ENCODE measurements around the gene GRM7.

GRM7 gene

GRCh38 chr3:7421065-7421464, 560.1 kb downstream of the GRM7 start:
- DNase-seq = no peak

- no peak for DNase-seq
These were observed 562.1 kb downstream of the GRM7 start for GRCh38 chr3:7423036-7423435.

GRCh38 chr3:7423995-7424394, 563.1 kb downstream of the GRM7 start:
- no peak for DNase-seq

- no peak for DNase-seq
These were observed 567.3 kb downstream of the GRM7 start for GRCh38 chr3:7428206-7428718.

GRCh38 chr3:7432610-7433009, 571.7 kb downstream of the GRM7 start:
- DNase-seq = no peak

- DNase-seq = no peak
These were observed 572.2 kb downstream of the GRM7 start for GRCh38 chr3:7433073-7433472.

GRCh38 chr3:7436542-7436941, 575.6 kb downstream of the GRM7 start:
- DNase-seq = no peak

- DNase-seq = no peak
These were observed 576.3 kb downstream of the GRM7 start for GRCh38 chr3:7437231-7437630.

- DNase-seq = no peak
These were observed 578.3 kb downstream of the GRM7 start for GRCh38 chr3:7439101-7439680.

GRCh38 chr3:7444886-7445285, 584.0 kb downstream of the GRM7 start:
- DNase-seq = no peak

- no peak for DNase-seq
These were observed 584.4 kb downstream of the GRM7 start for GRCh38 chr3:7445331-7445730.

GRCh38 chr3:7447197-7447769, 586.4 kb downstream of the GRM7 start:
- DNase-seq = no peak

- DNase-seq = no peak
These were observed 595.5 kb downstream of the GRM7 start for GRCh38 chr3:7456386-7456785.

- DNase-seq = no peak
These were observed 600.4 kb downstream of the GRM7 start for GRCh38 chr3:7461202-7461825.

- DNase-seq = no peak
These were observed 609.0 kb downstream of the GRM7 start for GRCh38 chr3:7469866-7470265.

GRCh38 chr3:7484636-7485035, 623.7 kb downstream of the GRM7 start:
- peak; percentile 9 for DNase-seq

GRCh38 chr3:7487763-7488162, 626.8 kb downstream of the GRM7 start:
- no peak for DNase-seq

- no peak for DNase-seq
These were observed 628.5 kb downstream of the GRM7 start for GRCh38 chr3:7489417-7489816.

- DNase-seq = no peak
These were observed 637.8 kb downstream of the GRM7 start for GRCh38 chr3:7498715-7499114.

- DNase-seq = no peak
These were observed 642.5 kb downstream of the GRM7 start for GRCh38 chr3:7503431-7503830.

- peak; percentile 93 for DNase-seq
These were observed 644.2 kb downstream of the GRM7 start for GRCh38 chr3:7504886-7505775.

- DNase-seq = no peak
These were observed 645.8 kb downstream of the GRM7 start for GRCh38 chr3:7506606-7507180.

- DNase-seq = no peak
These were observed 647.9 kb downstream of the GRM7 start for GRCh38 chr3:7508821-7509220.
